ENCODE measurements around the gene OBI1.

OBI1 gene

GRCh38 chr13:78572459-78572858, 86.5 kb downstream of the OBI1 start:
- no peak for DNase-seq

- DNase-seq: no peak
Measured at GRCh38 chr13:78569029-78569428, 89.9 kb downstream of the OBI1 start.

GRCh38 chr13:78566631-78567030, 92.3 kb downstream of the OBI1 start:
- DNase-seq: no peak

Data from CD4-positive, alpha-beta T cell treated with Interleukin-12 subunit alpha and Interleukin-12 subunit beta, for 1 hour (primary cell).